ENCODE results near the gene ZNF470. TPM values are rescaled to one million over a fixed set of nuclear protein-coding genes. Genes with fewer than 3 reads are reported as not detected.
A peak's percentile ranks its signal among the peaks of the same experiment; 100 is the strongest.

ZNF470 gene
- total and polyA plus RNA-seq, 8 donors = 1.0 to 5.4 (median 1.6) TPM

GRCh38 chr19:56573914-56574313 is 6.6 kb downstream of the ZNF470 start:
- 96 to 100% (median 97%) methylated on average over 3 of the region's 3 CpGs for WGBS, 5 donors
- peaks cover 30 to 99% (median 84%) of the 10 kb centered on the region in 4 donors for H3K36me3 ChIP-seq
- no peaks in the 10 kb centered on the region for H3K4me1 ChIP-seq
- TF ChIP-seq CTCF (IDR thresholded peaks at IDR 0.05) (no peak), EP300 (IDR thresholded peaks at IDR 0.05) (no peak), POLR2A (IDR thresholded peaks at IDR 0.05) (no peak), POLR2AphosphoS5 (IDR thresholded peaks at IDR 0.05) (no peak)
- DNase-seq = no peak
- no peak overlapping the region for H3K27ac ChIP-seq
- intact Hi-C loops (cut with DNase I; ENCODE audit: low total_unique reads) = no loop called here
- H3K9me3 ChIP-seq = peaks cover 79 to 100% (median 96%) of the 10 kb centered on the region in 4 donors
- no peak overlapping the region for H3K4me3 ChIP-seq
- H3K27me3 ChIP-seq = no peaks in the 10 kb centered on the region

GRCh38 chr19:56577719-56578602 is 10.7 kb downstream of the ZNF470 start:
- peaks cover 85 to 100% (median 99%) of the 10 kb centered on the region in 4 donors for H3K9me3 ChIP-seq
- H3K4me1 ChIP-seq = no peaks in the 10 kb centered on the region
- H3K27me3 ChIP-seq = no peaks in the 10 kb centered on the region
- no peak for DNase-seq
- no peak for TF ChIP-seq EP300 (IDR thresholded peaks at IDR 0.05)
- no peak for TF ChIP-seq POLR2A (IDR thresholded peaks at IDR 0.05)
- TF ChIP-seq POLR2AphosphoS5 (IDR thresholded peaks at IDR 0.05) = no peak
- no peak for TF ChIP-seq CTCF (IDR thresholded peaks at IDR 0.05)
- H3K36me3 ChIP-seq = peaks cover 19 to 88% (median 52%) of the 10 kb centered on the region in 4 donors
- no peak overlapping the region for H3K27ac ChIP-seq
- H3K4me3 ChIP-seq = no peak overlapping the region
- intact Hi-C loops (cut with DNase I; ENCODE audit: low total_unique reads) = no loop called here
- WGBS, 5 donors = 94 to 98% (median 97%) methylated on average over 11 of the region's 11 CpGs

GRCh38 chr19:56594446-56594782 is 27.1 kb downstream of the ZNF470 start:
- DNase-seq = no peak
- 56 to 68% (median 60%) methylated on average over 4 of the region's 4 CpGs for WGBS, 5 donors
- Histone ChIP-seq H3K27ac (peak overlapping the region in 1 of 5 donors; percentile 84), H3K27me3 (no peaks in the 10 kb centered on the region), H3K36me3 (peaks cover 0 to 23% (median 9%) of the 10 kb centered on the region in 4 donors), H3K4me3 (peak overlapping the region; percentile 94 to 97 (median 97)), H3K9me3 (peaks cover 0 to 38% (median 15%) of the 10 kb centered on the region in 4 donors), H3K4me1 (peaks cover 0 to 22% (median 15%) of the 10 kb centered on the region in 4 donors)
- intact Hi-C loops (cut with DNase I; ENCODE audit: low total_unique reads) = loop anchor here (10.0 kb wide), 1 partner anchor 190 kb away; the partner anchor contains the start of gene ZNF583
- TF ChIP-seq CTCF (IDR thresholded peaks at IDR 0.05) (no peak), POLR2AphosphoS5 (IDR thresholded peaks at IDR 0.05) (no peak), POLR2A (IDR thresholded peaks at IDR 0.05) (no peak)

GRCh38 chr19:56594783-56595547 is 27.7 kb downstream of the ZNF470 start, which contains the start of gene ZNF71:
ZNF71 (plus strand) TSS chr19:56595302; CDS start chr19:56601559, 6,257 bp downstream.
- intact Hi-C loops (cut with DNase I; ENCODE audit: low total_unique reads) = loop anchor here (10.0 kb wide), 1 partner anchor 190 kb away; the partner anchor contains the start of gene ZNF583
- TF ChIP-seq EP300 (IDR thresholded peaks at IDR 0.05) = no peak
- no peak for TF ChIP-seq POLR2A (IDR thresholded peaks at IDR 0.05)
- TF ChIP-seq CTCF (IDR thresholded peaks at IDR 0.05) = no peak
- TF ChIP-seq POLR2AphosphoS5 (IDR thresholded peaks at IDR 0.05) = peak; percentile 23 to 73 (median 50)
- H3K36me3 ChIP-seq = peaks cover 0 to 23% (median 9%) of the 10 kb centered on the region in 4 donors
- no peaks in the 10 kb centered on the region for H3K27me3 ChIP-seq
- peak; percentile 91 to 97 for DNase-seq
- 0 to 2% (median 1%) methylated on average over 41 to 52 of the region's 52 CpGs for WGBS, 5 donors
- H3K9me3 ChIP-seq = peaks cover 0 to 32% (median 11%) of the 10 kb centered on the region in 4 donors
- H3K4me3 ChIP-seq = peak within 1 kb of the TSS; percentile 94 to 97 (median 97)
- H3K27ac ChIP-seq = peak within 1 kb of the TSS; percentile 49 to 84 (median 73)
- H3K4me1 ChIP-seq = peaks cover 0 to 22% (median 15%) of the 10 kb centered on the region in 4 donors
